Stomach (tissue), 9 donors: ENCODE results near the gene ZNF326. TPM values are rescaled to one million over a fixed set of nuclear protein-coding genes. Genes with fewer than 3 reads are reported as not detected.

Experiments used
- DNase-seq, 2 donors: peaks; one replicate each; pipeline versions ENCODE4 v3.0.0 to v3.0.0-alpha.2; 2013 to 2019
- H3K27ac ChIP-seq, 5 donors: fragments of 200-600 bp in 4 of 5; sonication (generic) in 4 of 5; one replicate each; pipeline ENCODE4 v1.5.1; 2013 to 2019; ENCODE audit warnings: mild to moderate bottlenecking in 1 of 5, moderate library complexity in 1 of 5
- H3K27me3 ChIP-seq, 3 donors: fragments of 200-600 bp; sonication (generic); one replicate each; pipeline ENCODE4 v1.5.1; 2017 to 2019; ENCODE audit warnings: mixed run types in 1 of 3
- H3K36me3 ChIP-seq, 4 donors: fragments of 200-600 bp; sonication (generic); 1 replicate in 3 of 4; 2 replicates in 1 of 4; pipeline ENCODE4 v1.5.1; 2016 to 2019
- H3K4me1 ChIP-seq, 4 donors: fragments of 200-600 bp; sonication (generic); one replicate each; pipeline ENCODE4 v1.5.1; 2016 to 2019
- H3K4me3 ChIP-seq, 4 donors: fragments of 200-600 bp; sonication (generic) in 3 of 4; one replicate each; pipeline ENCODE4 v1.5.1; 2016 to 2019; ENCODE audit warnings: mild to moderate bottlenecking in 1 of 4
- H3K9me3 ChIP-seq, 4 donors: fragments of 200-600 bp; sonication (generic); one replicate each; pipeline ENCODE4 v1.5.1; 2016 to 2019
- CTCF ChIP-seq, 7 experiments: fragments of 450-650 bp in 4 of 7; fragments of 200-600 bp in 3 of 7; sonication (generic) in 3 of 7; IDR thresholded peaks; one replicate each; pipeline ENCODE4 v1.5.1; 2016 to 2019; ENCODE audit warnings: antibody characterized with exemption in 7 of 7, control low read depth in 2 of 7, mild to moderate bottlenecking in 1 of 7
- EP300 ChIP-seq: sonication (generic); formaldehyde crosslinking; IDR thresholded peaks from one replicate; pipeline ENCODE4 v1.6.1; 2017; ENCODE audit warnings: antibody characterized with exemption
- POLR2A ChIP-seq, 4 donors: fragments of 450-650 bp; IDR thresholded peaks; one replicate each; pipeline ENCODE4 v1.6.1; 2016; ENCODE audit warnings: antibody characterized with exemption in 4 of 4, control low read depth in 2 of 4, mild to moderate bottlenecking in 1 of 4, moderate library complexity in 1 of 4
- POLR2AphosphoS5 ChIP-seq, 3 donors: sonication (generic); formaldehyde crosslinking; IDR thresholded peaks; one replicate each; pipeline ENCODE4 v1.6.1; 2016; ENCODE audit warnings: antibody characterized with exemption in 3 of 3
- WGBS, 5 donors: extraction: QIAGEN DNeasy Blood & Tissue Kit in 3 of 5; methylation state at CpG; one replicate each; pipeline versions ENCODE4 v1.1.5 to v1.1.7; 2013 to 2018; 5-methylcytosine and 5-hydroxymethylcytosine counted together
- intact Hi-C: fragments of 100-400 bp; cut with DNase I; formaldehyde crosslinking; loops from one replicate; pipeline ENCODE4 v1.15.1; 2023; ENCODE audit warnings: low total_unique reads
- polyA plus RNA-seq, 3 donors: library from polyadenylated mRNA; stranded (reverse); fragments of 200-250 nt; gene quantifications; one replicate each; pipeline ENCODE4 v1.2.3, GENCODE V29; 2013
- total RNA-seq, 5 donors: library from RNA; depleted of rRNA; stranded (reverse); fragments of >200 nt; gene quantifications; one replicate each; pipeline versions ENCODE4 v1.1.0 to v1.2.3, GENCODE V29; 2014 to 2016
- donor health status: healthy with polysubstance abuse.
- donor health status: Bipolar disorder and iron deficiency.
- donor health status: healthy.

Gene ZNF326
- total and polyA plus RNA-seq, 8 donors: 5.3 to 44.2 (median 19.0) TPM

- DNase-seq: no peak
- TF ChIP-seq EP300: no peak
- TF ChIP-seq POLR2A (IDR thresholded peaks at IDR 0.05): no peak
- no peak for TF ChIP-seq CTCF (IDR thresholded peaks at IDR 0.05)
- TF ChIP-seq POLR2AphosphoS5 (IDR thresholded peaks at IDR 0.05): no peak
- WGBS, 5 donors: 89 to 100% (median 96%) methylated on average over 2 of the region's 2 CpGs
- Histone ChIP-seq H3K27me3 (no peaks in the 10 kb centered on the region), H3K4me1 (peaks cover 12 to 77% (median 42%) of the 10 kb centered on the region in 4 donors), H3K27ac (no peak overlapping the region), H3K36me3 (peaks cover 5 to 18% (median 12%) of the 10 kb centered on the region in 4 donors), H3K4me3 (no peak overlapping the region), H3K9me3 (no peaks in the 10 kb centered on the region)
- intact Hi-C loops: no loop called here
Observed at GRCh38 chr1:90000934-90001676, 6.2 kb downstream of the ZNF326 start.

GRCh38 chr1:90007979-90008404 is 13.1 kb downstream of the ZNF326 start:
- Histone ChIP-seq H3K27ac (no peak overlapping the region), H3K9me3 (no peaks in the 10 kb centered on the region), H3K27me3 (no peaks in the 10 kb centered on the region), H3K4me1 (peaks cover 0 to 39% (median 18%) of the 10 kb centered on the region in 4 donors), H3K4me3 (no peak overlapping the region), H3K36me3 (peaks cover 21 to 58% (median 48%) of the 10 kb centered on the region in 4 donors)
- intact Hi-C loops: no loop called here
- DNase-seq: no peak
- WGBS, 5 donors: 73 to 81% (median 76%) methylated on average over 2 of the region's 2 CpGs
- no peak for TF ChIP-seq CTCF (IDR thresholded peaks at IDR 0.05)
- TF ChIP-seq POLR2AphosphoS5 (IDR thresholded peaks at IDR 0.05): no peak
- TF ChIP-seq POLR2A (IDR thresholded peaks at IDR 0.05): no peak
- no peak for TF ChIP-seq EP300

GRCh38 chr1:90012300-90012699 is 17.4 kb downstream of the ZNF326 start:
- intact Hi-C loops: no loop called here
- Histone ChIP-seq H3K4me3 (no peak overlapping the region), H3K4me1 (peaks cover 0 to 21% (median 10%) of the 10 kb centered on the region in 4 donors), H3K27ac (no peak overlapping the region), H3K27me3 (no peaks in the 10 kb centered on the region), H3K9me3 (no peaks in the 10 kb centered on the region), H3K36me3 (peaks cover 52 to 88% (median 73%) of the 10 kb centered on the region in 4 donors)
- WGBS, 5 donors: 94 to 100% (median 97%) methylated on average over 2 of the region's 2 CpGs
- TF ChIP-seq EP300 (no peak), POLR2AphosphoS5 (IDR thresholded peaks at IDR 0.05) (no peak), POLR2A (IDR thresholded peaks at IDR 0.05) (no peak), CTCF (IDR thresholded peaks at IDR 0.05) (no peak)
- no peak for DNase-seq

GRCh38 chr1:90023691-90024090 is 28.8 kb downstream of the ZNF326 start:
- DNase-seq: no peak
- Histone ChIP-seq H3K9me3 (peaks cover 0 to 9% (median 4%) of the 10 kb centered on the region in 4 donors), H3K4me1 (no peaks in the 10 kb centered on the region), H3K27ac (no peak overlapping the region), H3K4me3 (no peak overlapping the region), H3K27me3 (no peaks in the 10 kb centered on the region), H3K36me3 (peaks cover 73 to 100% (median 97%) of the 10 kb centered on the region in 4 donors)
- intact Hi-C loops: no loop called here
- TF ChIP-seq CTCF (IDR thresholded peaks at IDR 0.05): no peak
- TF ChIP-seq POLR2A (IDR thresholded peaks at IDR 0.05): no peak
- no peak for TF ChIP-seq EP300
- no peak for TF ChIP-seq POLR2AphosphoS5 (IDR thresholded peaks at IDR 0.05)
- WGBS, 5 donors: 89 to 97% (median 96%) methylated on average over 1 of the region's 1 CpG
